ENCODE results near the gene EFNA4.

EFNA4 gene

GRCh38 chr1:155075535-155075934 lies 12.0 kb downstream of the EFNA4 start:
- no peak for DNase-seq

DNA sequence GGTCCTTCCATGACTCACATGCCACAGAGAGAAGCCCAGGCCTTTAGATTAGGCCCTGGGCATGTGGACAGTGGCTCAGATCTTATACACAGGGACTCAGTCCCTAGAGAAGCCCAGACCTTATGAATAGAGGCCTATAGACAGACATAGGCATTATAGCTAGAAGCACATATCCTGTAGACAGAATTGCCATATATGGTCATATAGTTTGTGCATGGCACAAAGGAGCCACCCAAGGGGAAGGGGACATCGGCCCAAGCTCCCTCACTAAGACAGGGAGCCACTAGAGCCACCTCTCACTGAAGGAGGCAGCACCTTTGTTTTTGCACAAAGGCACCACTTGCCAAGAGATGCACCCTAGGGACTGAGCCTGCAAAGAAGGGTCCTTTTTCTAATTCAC lies 12.8 kb downstream of the EFNA4 start:
- DNase-seq, result no peak

DNA sequence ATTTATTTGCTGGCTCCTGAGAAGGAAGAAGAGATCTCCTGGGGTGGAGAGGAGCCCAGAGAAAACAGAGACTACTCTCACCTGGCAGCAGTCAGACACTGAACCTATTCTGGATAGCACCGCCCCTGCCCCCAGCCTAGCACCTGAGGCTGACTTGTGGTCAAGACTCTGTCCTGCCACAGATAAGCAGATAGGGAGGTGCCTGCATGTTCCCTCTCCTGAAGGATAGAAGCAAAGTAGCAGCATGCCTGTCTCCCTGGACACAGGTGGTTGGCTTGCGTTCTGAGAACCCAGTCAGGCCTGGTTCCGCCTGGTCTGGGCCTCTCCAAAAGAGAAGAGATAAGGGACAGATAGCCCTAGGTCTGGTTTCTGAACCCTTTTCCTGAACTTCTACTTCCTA lies 13.8 kb downstream of the EFNA4 start:
- DNase-seq, result no peak

- DNase-seq, result no peak
These were observed 14.4 kb downstream of the EFNA4 start for GRCh38 chr1:155077758-155078445.

- peak; percentile 61 to 74 for DNase-seq
These were observed 15.1 kb downstream of the EFNA4 start, which contains the start of gene EFNA3 for GRCh38 chr1:155078469-155079209. TSS of gene EFNA3 (plus strand) at chr1:155078837. CDS start at chr1:155078942, 105 bp downstream.

DNA sequence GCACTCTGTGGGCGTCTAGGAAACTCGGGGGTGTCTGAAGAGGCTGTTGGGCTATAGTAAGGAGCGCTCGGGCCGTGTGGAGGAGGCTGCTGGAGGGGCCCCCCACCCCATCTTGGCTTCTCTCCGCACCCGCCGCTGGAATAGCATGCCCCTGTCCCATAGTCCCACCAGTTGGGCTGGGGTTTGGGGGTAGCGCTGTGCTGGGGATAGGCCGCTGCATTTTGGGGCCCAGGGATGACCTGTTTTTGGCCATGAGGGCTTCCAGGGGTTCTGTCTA lies 15.6 kb downstream of the EFNA4 start:
- DNase-seq, result no peak

GRCh38 chr1:155079487-155080311 lies 16.2 kb downstream of the EFNA4 start:
- DNase-seq, result no peak

GRCh38 chr1:155080312-155081228 lies 17.0 kb downstream of the EFNA4 start:
- peak in 1 of 2 donors; percentile 46 for DNase-seq

DNA sequence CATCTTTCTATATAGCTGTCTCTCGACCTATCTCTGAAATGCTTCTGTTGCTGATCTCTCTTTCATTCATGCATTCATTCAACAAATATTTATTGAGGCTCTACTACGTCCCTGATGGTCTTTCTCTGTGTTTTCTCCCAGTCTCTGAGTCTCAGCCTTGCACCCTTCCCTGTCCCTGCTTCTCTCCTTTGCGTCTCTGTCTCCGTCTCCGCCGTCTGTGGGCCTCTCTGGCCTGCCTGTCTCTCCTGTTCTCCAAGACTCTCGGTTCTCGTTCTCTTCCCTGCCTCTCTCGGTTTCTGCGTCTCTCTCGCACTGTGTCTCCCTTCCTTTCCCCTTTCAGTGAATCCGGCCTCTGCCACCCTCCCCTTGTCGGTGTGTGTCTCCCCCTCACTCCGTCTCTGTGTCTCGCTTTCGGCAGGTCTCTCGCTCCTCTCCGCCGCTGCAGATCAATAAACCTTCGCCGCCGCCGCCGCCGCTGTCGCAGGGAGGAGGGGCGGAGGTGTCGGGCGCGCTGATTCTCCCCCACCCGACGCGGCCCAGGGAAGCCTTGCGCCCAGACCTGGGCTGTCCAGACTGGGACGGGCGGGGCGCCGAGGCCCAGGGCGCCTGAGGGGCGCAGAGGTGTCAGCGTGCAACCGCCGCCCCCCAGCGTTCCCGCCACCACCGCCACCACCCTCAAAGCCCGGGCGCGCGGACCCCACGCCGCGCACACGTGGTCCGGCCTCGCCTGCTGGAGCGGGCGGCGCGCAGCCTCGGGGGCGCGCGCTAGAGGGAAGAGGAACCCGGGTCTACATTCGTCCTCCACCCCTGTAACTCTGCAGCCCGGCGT lies 18.1 kb downstream of the EFNA4 start:
- no peak for DNase-seq

GRCh38 chr1:155082301-155083051 lies 18.9 kb downstream of the EFNA4 start:
- no peak for DNase-seq

GRCh38 chr1:155083052-155083541 lies 19.6 kb downstream of the EFNA4 start:
- no peak for DNase-seq

DNA sequence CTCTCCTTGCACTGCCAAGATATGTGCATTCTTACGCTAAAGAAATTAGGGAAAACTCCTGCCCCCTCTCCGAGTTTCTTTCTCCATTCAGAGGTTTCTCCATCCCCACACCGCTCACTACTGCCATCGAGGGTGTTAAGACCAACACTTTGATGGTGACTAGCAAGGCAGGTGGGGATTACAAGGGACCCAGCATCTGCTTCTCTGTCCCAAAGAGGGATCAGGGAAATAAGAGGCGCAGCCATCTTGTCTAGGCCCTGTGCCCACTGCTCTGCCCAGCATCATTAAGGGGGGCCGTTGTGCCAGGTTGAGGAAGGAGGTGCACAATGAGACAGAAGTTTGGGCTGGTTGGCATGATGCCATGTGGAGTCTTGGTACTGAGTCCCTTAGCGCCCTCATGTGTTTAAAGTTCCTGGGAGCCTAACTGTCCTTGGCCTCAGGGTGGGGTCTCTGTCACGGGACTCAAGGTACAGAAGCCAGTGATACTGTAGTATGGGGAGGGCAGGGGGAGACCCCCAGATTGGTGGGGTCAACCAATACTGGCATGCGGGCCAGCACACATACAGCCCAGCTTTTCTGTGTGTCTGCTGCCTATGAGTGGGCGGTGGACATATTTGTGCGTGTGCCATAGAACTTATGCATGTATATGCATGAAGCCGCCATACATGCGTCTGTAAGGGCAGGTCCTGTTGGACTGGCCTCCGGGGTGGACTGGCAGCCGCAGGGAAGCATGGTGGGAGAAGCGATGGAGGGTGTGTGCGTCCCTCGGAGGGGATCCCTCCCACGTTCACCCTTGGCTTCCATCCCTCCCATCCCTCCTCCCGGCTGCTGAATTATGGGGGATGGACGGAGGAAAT lies 20.6 kb downstream of the EFNA4 start:
- DNase-seq, result peak; percentile 40 to 48

GRCh38 chr1:155084722-155085503 lies 21.4 kb downstream of the EFNA4 start:
- peak; percentile 92 to 94 for DNase-seq

DNA sequence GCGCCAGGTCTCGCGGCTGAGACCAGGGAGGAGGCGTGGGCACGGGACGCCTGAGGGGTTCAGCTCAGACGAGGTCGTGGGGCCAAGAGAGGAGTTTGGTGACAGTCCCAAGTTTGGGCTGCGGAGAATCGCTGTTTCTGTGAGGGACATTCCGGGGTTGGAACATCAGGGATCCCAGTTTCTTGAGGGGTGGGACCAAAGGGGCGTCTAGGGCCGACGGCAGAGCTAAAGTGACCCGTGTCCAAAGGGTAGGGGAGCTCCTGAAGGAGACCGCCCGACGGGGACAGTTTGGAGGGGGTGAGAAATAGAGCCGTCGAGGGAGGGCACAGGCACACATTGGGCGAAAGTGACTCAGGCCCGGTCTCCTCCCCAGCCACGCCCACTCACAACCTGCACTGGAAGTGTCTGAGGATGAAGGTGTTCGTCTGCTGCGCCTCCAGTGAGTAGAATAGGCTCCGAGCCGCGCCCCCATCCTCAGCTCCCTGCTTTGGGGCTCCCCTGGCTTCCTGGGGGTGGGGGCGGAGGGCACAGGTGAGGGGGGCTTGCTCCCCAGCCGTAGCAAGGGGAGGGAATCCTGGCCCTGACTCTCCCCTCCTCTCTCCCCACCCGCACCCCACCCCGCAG lies 22.1 kb downstream of the EFNA4 start:
- peak; percentile 72 to 75 for DNase-seq

DNA sequence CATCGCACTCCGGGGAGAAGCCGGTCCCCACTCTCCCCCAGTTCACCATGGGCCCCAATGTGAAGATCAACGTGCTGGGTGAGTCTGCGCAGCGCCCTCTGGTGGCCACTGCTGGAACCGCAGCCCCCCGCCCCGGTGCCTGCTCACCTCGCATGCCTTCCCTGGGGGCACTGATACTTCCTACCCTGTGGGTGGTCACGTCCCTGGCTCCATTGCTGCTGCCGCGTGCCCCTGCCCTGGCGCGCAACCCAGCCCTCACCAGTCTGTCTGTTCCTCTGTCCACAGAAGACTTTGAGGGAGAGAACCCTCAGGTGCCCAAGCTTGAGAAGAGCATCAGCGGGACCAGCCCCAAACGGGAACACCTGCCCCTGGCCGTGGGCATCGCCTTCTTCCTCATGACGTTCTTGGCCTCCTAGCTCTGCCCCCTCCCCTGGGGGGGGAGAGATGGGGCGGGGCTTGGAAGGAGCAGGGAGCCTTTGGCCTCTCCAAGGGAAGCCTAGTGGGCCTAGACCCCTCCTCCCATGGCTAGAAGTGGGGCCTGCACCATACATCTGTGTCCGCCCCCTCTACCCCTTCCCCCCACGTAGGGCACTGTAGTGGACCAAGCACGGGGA lies 22.7 kb downstream of the EFNA4 start:
- DNase-seq, result peak; percentile 81 to 83

DNA sequence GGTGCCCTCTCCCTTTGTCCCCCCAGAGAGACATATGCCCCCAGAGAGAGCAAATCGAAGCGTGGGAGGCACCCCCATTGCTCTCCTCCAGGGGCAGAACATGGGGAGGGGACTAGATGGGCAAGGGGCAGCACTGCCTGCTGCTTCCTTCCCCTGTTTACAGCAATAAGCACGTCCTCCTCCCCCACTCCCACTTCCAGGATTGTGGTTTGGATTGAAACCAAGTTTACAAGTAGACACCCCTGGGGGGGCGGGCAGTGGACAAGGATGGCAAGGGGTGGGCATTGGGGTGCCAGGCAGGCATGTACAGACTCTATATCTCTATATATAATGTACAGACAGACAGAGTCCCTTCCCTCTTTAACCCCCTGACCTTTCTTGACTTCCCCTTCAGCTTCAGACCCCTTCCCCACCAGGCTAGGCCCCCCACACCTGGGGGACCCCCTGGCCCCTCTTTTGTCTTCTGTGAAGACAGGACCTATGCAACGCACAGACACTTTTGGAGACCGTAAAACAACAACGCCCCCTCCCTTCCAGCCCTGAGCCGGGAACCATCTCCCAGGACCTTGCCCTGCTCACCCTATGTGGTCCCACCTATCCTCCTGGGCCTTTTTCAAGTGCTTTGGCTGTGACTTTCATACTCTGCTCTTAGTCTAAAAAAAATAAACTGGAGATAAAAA lies 23.5 kb downstream of the EFNA4 start:
- DNase-seq, result no peak

Data from CD4-positive, alpha-beta T cell treated with Interleukin-4 for 1 hour (primary cell).